Gastroesophageal sphincter (tissue), 3 donors: ENCODE data around the gene ZBTB40.

ENCODE experiments used
- EP300 ChIP-seq: sonication (generic); formaldehyde crosslinking; IDR thresholded peaks from one replicate; pipeline ENCODE4 v1.6.1; 2017; ENCODE audit warnings: antibody characterized with exemption, mild to moderate bottlenecking
- POLR2A ChIP-seq, 2 donors: fragments of 450-650 bp; IDR thresholded peaks; one replicate each; pipeline ENCODE4 v1.6.1; 2017; ENCODE audit warnings: antibody characterized with exemption in 2 of 2, mild to moderate bottlenecking in 2 of 2, moderate library complexity in 1 of 2
- POLR2AphosphoS5 ChIP-seq: sonication (generic); formaldehyde crosslinking; IDR thresholded peaks from one replicate; pipeline ENCODE4 v1.6.1; 2017; ENCODE audit warnings: antibody characterized with exemption
- TF ChIP-seq, protein P1 (sequence below), 4 experiments: fragments of 200-600 bp in 2 of 4; fragments of 450-650 bp in 2 of 4; sonication (generic) in 1 of 4; IDR thresholded peaks; one replicate each; pipeline ENCODE4 v1.5.1; 2017 to 2019; ENCODE audit warnings: antibody characterized with exemption in 4 of 4, mild to moderate bottlenecking in 2 of 4, moderate library complexity in 2 of 4

GRCh38 chr1:22575532-22576149 lies 124.0 kb downstream of the ZBTB40 start:
- TF ChIP-seq EP300 (no peak), POLR2AphosphoS5 (no peak), POLR2A (IDR thresholded peaks at IDR 0.05) (no peak)
- TF ChIP-seq, protein P1, sequence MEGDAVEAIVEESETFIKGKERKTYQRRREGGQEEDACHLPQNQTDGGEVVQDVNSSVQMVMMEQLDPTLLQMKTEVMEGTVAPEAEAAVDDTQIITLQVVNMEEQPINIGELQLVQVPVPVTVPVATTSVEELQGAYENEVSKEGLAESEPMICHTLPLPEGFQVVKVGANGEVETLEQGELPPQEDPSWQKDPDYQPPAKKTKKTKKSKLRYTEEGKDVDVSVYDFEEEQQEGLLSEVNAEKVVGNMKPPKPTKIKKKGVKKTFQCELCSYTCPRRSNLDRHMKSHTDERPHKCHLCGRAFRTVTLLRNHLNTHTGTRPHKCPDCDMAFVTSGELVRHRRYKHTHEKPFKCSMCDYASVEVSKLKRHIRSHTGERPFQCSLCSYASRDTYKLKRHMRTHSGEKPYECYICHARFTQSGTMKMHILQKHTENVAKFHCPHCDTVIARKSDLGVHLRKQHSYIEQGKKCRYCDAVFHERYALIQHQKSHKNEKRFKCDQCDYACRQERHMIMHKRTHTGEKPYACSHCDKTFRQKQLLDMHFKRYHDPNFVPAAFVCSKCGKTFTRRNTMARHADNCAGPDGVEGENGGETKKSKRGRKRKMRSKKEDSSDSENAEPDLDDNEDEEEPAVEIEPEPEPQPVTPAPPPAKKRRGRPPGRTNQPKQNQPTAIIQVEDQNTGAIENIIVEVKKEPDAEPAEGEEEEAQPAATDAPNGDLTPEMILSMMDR (IDR thresholded peaks at IDR 0.05), result no peak
